Activated CD8-positive, alpha-beta memory T cell treated with anti-CD3 and anti-CD28 coated beads for 36 hours (primary cell): ENCODE data around the gene GYS1. TPM values are rescaled to one million over a fixed set of nuclear protein-coding genes. Genes with fewer than 3 reads are reported as not detected.
"Not testable (repeated sequence)": the region's sequence is repeated elsewhere in the genome, so short reads cannot be mapped to it uniquely, and the experiment has no call there.

ENCODE experiments used
- CTCF ChIA-PET: fragments of 350-600 bp; sonication (Branson Sonifier 250); formaldehyde crosslinking; loops from one replicate; lab custom pipeline; 2021; ENCODE audit warnings: antibody characterized with exemption; lab: Charles Lee
- POLR2A ChIA-PET: fragments of 350-600 bp; sonication (Branson Sonifier 250); formaldehyde crosslinking; loops from one replicate; lab custom pipeline; 2021; ENCODE audit warnings: antibody characterized with exemption; lab: Charles Lee
- total RNA-seq, 2 experiments: library from RNA; stranded (reverse); gene quantifications; one replicate each; pipeline ENCODE4 v1.2.3, GENCODE V29; 2021

The GYS1 gene
- total RNA-seq, 2 experiments from 2014 or later, result 50.8 to 54.7 TPM

GRCh38 chr19:48938256-48938655 lies 54.9 kb downstream of the GYS1 start:
- ChIA-PET POLR2A (no interaction called here), CTCF (no interaction called here)

- ChIA-PET CTCF (no interaction called here), POLR2A (no interaction called here)
These were observed 57.2 kb downstream of the GYS1 start for GRCh38 chr19:48935864-48936263.

- ChIA-PET CTCF (interaction anchor here (1.3 kb wide), 1 partner anchor 18 kb away, joined by 3 read pairs; no protein-coding TSS in a partner anchor), POLR2A (interaction anchor here (0.6 kb wide), 1 partner anchor 23 kb away, joined by 4 read pairs; no protein-coding TSS in a partner anchor)
These were observed 58.3 kb downstream of the GYS1 start for GRCh38 chr19:48934837-48935236.

- ChIA-PET CTCF (interaction anchor here (0.8 to 1.3 kb wide), 3 partner anchors 26 to 213 kb away, joined by 3 to 4 read pairs (median 3); no protein-coding TSS in a partner anchor), POLR2A (interaction anchor here (1.1 kb wide), 1 partner anchor 62 kb away, joined by 3 read pairs; the partner anchor contains the start of gene PPP1R15A)
These were observed 59.7 kb downstream of the GYS1 start, which contains the start of gene DHDH for GRCh38 chr19:48933382-48933932. DHDH (plus strand) TSS chr19:48933699; CDS start chr19:48933722, 23 bp downstream.

GRCh38 chr19:48928164-48929025 lies 64.7 kb downstream of the GYS1 start:
- POLR2A ChIA-PET, result interaction anchor here (0.7 kb wide), 3 partner anchors 10 to 91 kb away, joined by 3 to 5 read pairs (median 3); partner anchors contain the start of gene BAX
- CTCF ChIA-PET, result interaction anchor here (0.6 kb wide), 1 partner anchor 117 kb away, joined by 3 read pairs; the partner anchor contains the start of gene BCAT2

- ChIA-PET POLR2A (interaction anchor here (0.7 kb wide), 1 partner anchor 9 kb away, joined by 5 read pairs; no protein-coding TSS in a partner anchor), CTCF (interaction anchor here (0.6 to 0.7 kb wide), 3 partner anchors 19 to 117 kb away, joined by 3 to 4 read pairs (median 3); partner anchors contain the start of gene BCAT2)
These were observed 65.4 kb downstream of the GYS1 start for GRCh38 chr19:48927692-48928091.

GRCh38 chr19:48926909-48927308 lies 66.2 kb downstream of the GYS1 start:
- POLR2A ChIA-PET, result no interaction called here
- CTCF ChIA-PET, result interaction anchor here (0.6 kb wide), 1 partner anchor 19 kb away, joined by 3 read pairs; no protein-coding TSS in a partner anchor

GRCh38 chr19:48925890-48926289 lies 67.2 kb downstream of the GYS1 start:
- CTCF ChIA-PET, result interaction anchor here (0.6 to 0.7 kb wide), 3 partner anchors 12 to 45 kb away, joined by 3 read pairs; no protein-coding TSS in a partner anchor
- POLR2A ChIA-PET, result not testable (repeated sequence)

- POLR2A ChIA-PET, result interaction anchor here (1.2 kb wide), 1 partner anchor 45 kb away, joined by 4 read pairs; no protein-coding TSS in a partner anchor
- CTCF ChIA-PET, result interaction anchor here (0.6 kb wide), 1 partner anchor 16 kb away, joined by 3 read pairs; no protein-coding TSS in a partner anchor
These were observed 67.8 kb downstream of the GYS1 start for GRCh38 chr19:48925240-48925843.

- ChIA-PET CTCF (no interaction called here), POLR2A (no interaction called here)
These were observed 70.3 kb downstream of the GYS1 start for GRCh38 chr19:48922548-48923490.

GRCh38 chr19:48921721-48922500 lies 71.2 kb downstream of the GYS1 start:
- POLR2A ChIA-PET, result no interaction called here
- CTCF ChIA-PET, result interaction anchor here (1.4 kb wide), 1 partner anchor 10 kb away, joined by 3 read pairs; no protein-coding TSS in a partner anchor

GRCh38 chr19:48920949-48921348 lies 72.2 kb downstream of the GYS1 start:
- POLR2A ChIA-PET, result no interaction called here

GRCh38 chr19:48919271-48919670 lies 73.8 kb downstream of the GYS1 start:
- CTCF ChIA-PET, result interaction anchor here (0.5 to 1.5 kb wide), 3 partner anchors 51 to 222 kb away, joined by 4 to 5 read pairs (median 4); no protein-coding TSS in a partner anchor

More at GRCh38 chr19:48920949-48921348, 72.2 kb downstream of the GYS1 start:
- CTCF ChIA-PET, result interaction anchor here (0.5 to 1.4 kb wide), 2 partner anchors 9 to 96 kb away, joined by 3 to 4 read pairs; no protein-coding TSS in a partner anchor

GRCh38 chr19:48918801-48919247 lies 74.3 kb downstream of the GYS1 start:
- POLR2A ChIA-PET, result interaction anchor here (0.6 kb wide), 2 partner anchors 9 to 37 kb away, joined by 5 to 9 read pairs; no protein-coding TSS in a partner anchor
- CTCF ChIA-PET, result interaction anchor here (0.5 to 1.5 kb wide), 3 partner anchors 52 to 221 kb away, joined by 4 to 5 read pairs (median 4); no protein-coding TSS in a partner anchor

More at GRCh38 chr19:48919271-48919670, 73.8 kb downstream of the GYS1 start:
- POLR2A ChIA-PET, result not testable (repeated sequence)
